B cell (primary cell): ENCODE results near the gene MAD1L1. TPM values are rescaled to one million over a fixed set of nuclear protein-coding genes. Genes with fewer than 3 reads are reported as not detected.

ENCODE experiments used
- ATAC-seq: fragments of 200-7000 bp; cut with Tn5 transposase; one replicate; pipeline ENCODE4 v1.10.0; 2021; ENCODE audit warnings: low read depth, mild to moderate bottlenecking, moderate number of reproducible peaks, moderate library complexity
- CTCF ChIA-PET: fragments of 350-600 bp; sonication (Branson Sonifier 250); formaldehyde crosslinking; loops from one replicate; lab custom pipeline; 2021; ENCODE audit warnings: antibody characterized with exemption, inconsistent platforms; lab: Charles Lee
- POLR2A ChIA-PET: fragments of 350-600 bp; sonication (Branson Sonifier 250); formaldehyde crosslinking; loops from one replicate; lab custom pipeline; 2021; ENCODE audit warnings: antibody characterized with exemption; lab: Charles Lee
- DNase-seq: peaks from one replicate; pipeline ENCODE4 v3.0.0; 2013
- H2AFZ ChIP-seq: 2 replicates; pipeline ENCODE4 v1.6.1; 2012; ENCODE audit warnings: mild to moderate bottlenecking, low read depth, low read length; ENCODE audit not compliant: insufficient read depth, poor library complexity, severe bottlenecking
- H3K27ac ChIP-seq, 2 donors: 1 replicate in 1 of 2; 2 replicates in 1 of 2; pipeline ENCODE4 v1.5.1; 2012 to 2013; ENCODE audit warnings: low read length in 2 of 2, mild to moderate bottlenecking in 2 of 2, moderate library complexity in 1 of 2
- H3K27me3 ChIP-seq, 4 experiments: fragments of 200-600 bp in 1 of 4; sonication (generic) in 1 of 4; replicated peaks in 1 of 4; 1 replicate in 2 of 4; 2 replicates in 2 of 4; pipeline versions ENCODE4 v1.6.1 to v1.7.0; 2013 to 2016; ENCODE audit warnings: low read length in 3 of 4, mild to moderate bottlenecking in 2 of 4, mixed read lengths in 1 of 4, moderate library complexity in 1 of 4; ENCODE audit not compliant: insufficient read depth in 4 of 4, control insufficient read depth in 3 of 4; ENCODE audit errors: control extremely low read depth in 1 of 4
- H3K36me3 ChIP-seq, 2 experiments: replicated peaks in 1 of 2; 1 replicate in 1 of 2; 2 replicates in 1 of 2; pipeline versions ENCODE4 v1.6.1 to v1.7.1; 2013; ENCODE audit warnings: low read length in 1 of 2; ENCODE audit not compliant: insufficient read depth in 2 of 2, control insufficient read depth in 1 of 2; ENCODE audit errors: control extremely low read depth in 1 of 2, extremely low read depth in 1 of 2
- H3K4me1 ChIP-seq, 2 donors: fragments of 200-600 bp in 1 of 2; sonication (generic) in 1 of 2; 1 replicate in 1 of 2; 2 replicates in 1 of 2; pipeline versions ENCODE4 v1.5.1 to v1.6.1; 2013 to 2017; ENCODE audit warnings: low read length in 2 of 2; ENCODE audit not compliant: control insufficient read depth in 2 of 2, insufficient read depth in 2 of 2
- H3K4me2 ChIP-seq: replicated peaks from 2 replicates; pipeline ENCODE3; 2012; ENCODE audit warnings: mild to moderate bottlenecking, low read depth, low read length; ENCODE audit not compliant: poor library complexity, severe bottlenecking
- H3K4me3 ChIP-seq, 5 experiments: fragments of 200-600 bp in 1 of 5; sonication (generic) in 1 of 5; 1 replicate in 3 of 5; 2 replicates in 2 of 5; pipeline versions ENCODE4 v1.5.1 to v1.7.0; 2011 to 2016; ENCODE audit warnings: low read length in 4 of 5, mild to moderate bottlenecking in 4 of 5, low read depth in 2 of 5, control low read depth in 1 of 5, moderate library complexity in 1 of 5; ENCODE audit not compliant: insufficient read depth in 1 of 5; ENCODE audit errors: control extremely low read depth in 1 of 5, extremely low read depth in 1 of 5
- H3K79me2 ChIP-seq: fragments of 200-600 bp; sonication (generic); one replicate; pipeline ENCODE4 v1.6.0; 2016; ENCODE audit warnings: low read length; ENCODE audit not compliant: control insufficient read depth, insufficient read depth
- H3K9ac ChIP-seq: fragments of 200-600 bp; sonication (generic); 2 replicates; pipeline ENCODE4 v1.6.1; 2017; ENCODE audit warnings: mild to moderate bottlenecking, low read length, moderate library complexity
- H3K9me3 ChIP-seq, 3 donors: one replicate each; pipeline versions ENCODE4 v1.6.1 to v1.7.1; 2013; ENCODE audit warnings: low read length in 2 of 3; ENCODE audit not compliant: control insufficient read depth in 2 of 3, insufficient read depth in 1 of 3; ENCODE audit errors: control extremely low read depth in 1 of 3
- H4K20me1 ChIP-seq: 2 replicates; pipeline ENCODE4 v1.6.0; 2012; ENCODE audit warnings: mild to moderate bottlenecking, low read length; ENCODE audit not compliant: insufficient read depth, control insufficient read depth, poor library complexity, severe bottlenecking
- H3K27ac Mint-ChIP-seq: one replicate; pipeline ENCODE4 v1.8.0; 2021; ENCODE audit warnings: mixed read lengths
- H3K27me3 Mint-ChIP-seq: one replicate; pipeline ENCODE4 v1.8.0; 2021; ENCODE audit warnings: mixed read lengths
- H3K4me1 Mint-ChIP-seq: one replicate; pipeline ENCODE4 v1.8.0; 2021; ENCODE audit warnings: mixed read lengths
- H3K4me3 Mint-ChIP-seq: one replicate; pipeline ENCODE4 v1.8.0; 2021; ENCODE audit warnings: mixed read lengths
- H3K9me3 Mint-ChIP-seq: one replicate; pipeline ENCODE4 v1.8.0; 2022; ENCODE audit warnings: mixed read lengths; ENCODE audit not compliant: insufficient read depth
- CTCF ChIP-seq: fragments of 200-600 bp; IDR thresholded peaks from one replicate; pipeline ENCODE4 v1.8.0; 2022; ENCODE audit warnings: antibody characterized with exemption, mild to moderate bottlenecking
- EZH2 ChIP-seq: IDR thresholded peaks from 2 replicates; pipeline ENCODE4 v1.6.1; 2012; ENCODE audit warnings: borderline replicate concordance, low read depth, mild to moderate bottlenecking, moderate library complexity, low read length; ENCODE audit not compliant: insufficient read depth, poor library complexity, severe bottlenecking
- WGBS: methylation state at CpG from one replicate; pipeline ENCODE4 v1.1.5; 2013; ENCODE audit warnings: missing lambda C conversion rate; ENCODE audit not compliant: insufficient coverage; 5-methylcytosine and 5-hydroxymethylcytosine counted together
- intact Hi-C: fragments of 100-400 bp; cut with micrococcal nuclease; formaldehyde crosslinking; loops from one replicate; pipeline ENCODE4 v1.10.0; 2022
- polyA plus RNA-seq: library from polyadenylated mRNA; depleted of rRNA; stranded (reverse); fragments of >200 nt; gene quantifications from 2 replicates; pipeline ENCODE4 v1.2.3, GENCODE V29; 2012
- total RNA-seq, 2 donors: library from RNA; stranded (reverse); fragments of 120-200 nt in 1 of 2; gene quantifications; 1 replicate in 1 of 2; 2 replicates in 1 of 2; pipeline versions ENCODE4 v1.2.3 to v1.2.4, GENCODE V29; 2013 to 2022

The MAD1L1 gene
- total and polyA plus RNA-seq, 2 donors (not counting 1 experiment from before 2014, with no cell fraction given): 86.7 to 110 TPM

DNA sequence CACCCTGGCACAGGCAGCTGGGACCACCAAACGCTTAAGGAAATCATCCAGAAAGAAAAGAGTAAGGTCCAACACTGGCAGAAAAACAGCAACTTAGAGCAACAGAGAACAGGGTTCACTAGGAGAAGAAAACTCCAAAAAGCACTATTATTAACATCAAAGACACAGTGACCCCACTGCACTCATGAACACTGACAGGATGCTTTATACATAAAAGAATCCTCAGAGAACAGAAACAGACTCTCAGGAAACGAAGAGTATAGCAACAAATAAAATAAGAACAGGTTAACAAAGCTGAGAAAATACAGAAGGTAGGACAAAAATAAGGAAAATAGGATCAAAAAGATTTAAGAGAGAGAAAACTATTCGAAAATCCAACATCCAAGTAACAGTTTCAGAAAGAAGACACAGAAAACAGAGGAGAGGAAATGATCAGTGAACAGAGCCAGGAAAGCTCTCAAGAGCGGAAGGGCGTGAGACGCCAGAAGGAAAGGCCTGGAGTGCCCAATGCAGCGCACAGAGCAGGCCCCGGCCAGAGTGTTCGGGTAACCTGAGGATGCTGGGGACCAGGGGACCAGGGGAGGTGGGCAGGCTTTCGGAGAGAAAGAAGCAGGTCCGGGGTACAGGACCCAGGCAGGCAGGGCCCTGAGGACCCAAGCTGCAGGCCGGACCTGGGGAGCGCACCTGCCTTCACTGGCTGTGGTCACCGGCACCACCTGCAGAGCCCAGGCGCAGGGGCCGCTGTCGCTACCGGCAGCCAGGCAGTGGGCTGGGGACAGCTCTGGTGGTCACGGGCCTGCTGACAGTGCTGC lies 258.2 kb downstream of the MAD1L1 start:
- Mint-ChIP-seq H3K27me3 (no peaks in the 10 kb centered on the region), H3K9me3 (no peaks in the 10 kb centered on the region), H3K4me1 (peaks cover 12% of the 10 kb centered on the region), H3K27ac (no peak overlapping the region), H3K4me3 (no peak overlapping the region)
- ChIA-PET POLR2A (no interaction called here), CTCF (no interaction called here)
- H3K27ac ChIP-seq: no peak overlapping the region
- intact Hi-C loops: no loop called here
- DNase-seq (no peak), ATAC-seq (no peak)
- H3K4me2 ChIP-seq: no peak overlapping the region
- no peak overlapping the region for H3K4me3 ChIP-seq
- no peak for TF ChIP-seq EZH2
- no peak for TF ChIP-seq CTCF
- H2AFZ ChIP-seq: no peak overlapping the region
- peaks cover 0 to 17% (median 0%) of the 10 kb centered on the region in 3 donors for H3K9me3 ChIP-seq
- no peak overlapping the region for H3K9ac ChIP-seq
- no peaks in the 10 kb centered on the region for H3K79me2 ChIP-seq
- H4K20me1 ChIP-seq: no peaks in the 10 kb centered on the region
- H3K27me3 ChIP-seq: no peaks in the 10 kb centered on the region
- peaks cover 7 to 10% of the 10 kb centered on the region in 2 donors for H3K4me1 ChIP-seq
- no peaks in the 10 kb centered on the region for H3K36me3 ChIP-seq
- 91% methylated on average over 17 of the region's 19 CpGs for WGBS
